Measurements from ENCODE around the gene RUVBL2. TPM values are rescaled to one million over a fixed set of nuclear protein-coding genes. Genes with fewer than 3 reads are reported as not detected.

RUVBL2 gene
- total RNA-seq, 1 donor from 2014 or later, result 80.6 TPM

- no peak for DNase-seq (ENCODE audit: low spot score)
- H3K27ac Mint-ChIP-seq (ENCODE audit: unreplicated experiment), result no peak overlapping the region
- no peaks in the 10 kb centered on the region for H3K9me3 Mint-ChIP-seq (ENCODE audit: unreplicated experiment)
- H3K27me3 Mint-ChIP-seq (ENCODE audit: unreplicated experiment), result peaks cover 10% of the 10 kb centered on the region
- H3K36me3 Mint-ChIP-seq (ENCODE audit: low read depth, unreplicated experiment), result peaks cover 26% of the 10 kb centered on the region
- H3K4me3 Mint-ChIP-seq (ENCODE audit: unreplicated experiment), result peak overlapping the region; percentile 37
- peaks cover 11% of the 10 kb centered on the region for H3K4me1 Mint-ChIP-seq (ENCODE audit: unreplicated experiment)
- TF ChIP-seq CTCF (IDR thresholded peaks at IDR 0.05; ENCODE audit: unreplicated experiment), result no peak
Observed at GRCh38 chr19:48988286-48988685, 5.4 kb upstream of the RUVBL2 start.

- TF ChIP-seq CTCF (IDR thresholded peaks at IDR 0.05; ENCODE audit: unreplicated experiment), result no peak
- H3K4me3 Mint-ChIP-seq (ENCODE audit: unreplicated experiment), result no peak overlapping the region
- peaks cover 22% of the 10 kb centered on the region for H3K36me3 Mint-ChIP-seq (ENCODE audit: low read depth, unreplicated experiment)
- peak overlapping the region; percentile 16 for H3K27ac Mint-ChIP-seq (ENCODE audit: unreplicated experiment)
- peaks cover 13% of the 10 kb centered on the region for H3K27me3 Mint-ChIP-seq (ENCODE audit: unreplicated experiment)
- no peaks in the 10 kb centered on the region for H3K9me3 Mint-ChIP-seq (ENCODE audit: unreplicated experiment)
- DNase-seq (ENCODE audit: low spot score), result no peak
- H3K4me1 Mint-ChIP-seq (ENCODE audit: unreplicated experiment), result peaks cover 15% of the 10 kb centered on the region
Observed at GRCh38 chr19:48988860-48989259, 4.8 kb upstream of the RUVBL2 start.

GRCh38 chr19:48989701-48990291 is 3.9 kb upstream of the RUVBL2 start:
- peaks cover 24% of the 10 kb centered on the region for H3K4me1 Mint-ChIP-seq (ENCODE audit: unreplicated experiment)
- H3K9me3 Mint-ChIP-seq (ENCODE audit: unreplicated experiment), result no peaks in the 10 kb centered on the region
- DNase-seq (ENCODE audit: low spot score), result no peak
- peak overlapping the region; percentile 7 for H3K4me3 Mint-ChIP-seq (ENCODE audit: unreplicated experiment)
- H3K36me3 Mint-ChIP-seq (ENCODE audit: low read depth, unreplicated experiment), result peaks cover 22% of the 10 kb centered on the region
- H3K27me3 Mint-ChIP-seq (ENCODE audit: unreplicated experiment), result peaks cover 13% of the 10 kb centered on the region
- no peak for TF ChIP-seq CTCF (IDR thresholded peaks at IDR 0.05; ENCODE audit: unreplicated experiment)
- peak overlapping the region; percentile 42 for H3K27ac Mint-ChIP-seq (ENCODE audit: unreplicated experiment)

GRCh38 chr19:48990400-48990799 is 3.3 kb upstream of the RUVBL2 start:
- Mint-ChIP-seq H3K36me3 (ENCODE audit: low read depth, unreplicated experiment) (peaks cover 22% of the 10 kb centered on the region), H3K9me3 (ENCODE audit: unreplicated experiment) (no peaks in the 10 kb centered on the region), H3K4me1 (ENCODE audit: unreplicated experiment) (peaks cover 29% of the 10 kb centered on the region), H3K4me3 (ENCODE audit: unreplicated experiment) (peak overlapping the region; percentile 7), H3K27me3 (ENCODE audit: unreplicated experiment) (peaks cover 13% of the 10 kb centered on the region), H3K27ac (ENCODE audit: unreplicated experiment) (no peak overlapping the region)
- no peak for TF ChIP-seq CTCF (IDR thresholded peaks at IDR 0.05; ENCODE audit: unreplicated experiment)
- DNase-seq (ENCODE audit: low spot score), result no peak

- Mint-ChIP-seq H3K27ac (ENCODE audit: unreplicated experiment) (no peak overlapping the region), H3K9me3 (ENCODE audit: unreplicated experiment) (no peaks in the 10 kb centered on the region), H3K4me3 (ENCODE audit: unreplicated experiment) (peak overlapping the region; percentile 73), H3K36me3 (ENCODE audit: low read depth, unreplicated experiment) (peaks cover 22% of the 10 kb centered on the region), H3K4me1 (ENCODE audit: unreplicated experiment) (peaks cover 29% of the 10 kb centered on the region), H3K27me3 (ENCODE audit: unreplicated experiment) (peaks cover 13% of the 10 kb centered on the region)
- no peak for TF ChIP-seq CTCF (IDR thresholded peaks at IDR 0.05; ENCODE audit: unreplicated experiment)
- DNase-seq (ENCODE audit: low spot score), result no peak
Observed at GRCh38 chr19:48991011-48991609, 2.6 kb upstream of the RUVBL2 start.

Data from endothelial cell (in vitro differentiated cells).